GM11168 (cell line): ENCODE measurements around the gene ORC5.
"Not testable (repeated sequence)": the region's sequence is repeated elsewhere in the genome, so short reads cannot be mapped to it uniquely, and the experiment has no call there.

Experiments
- in situ Hi-C: fragments of 300-500 bp; cut with MboI; formaldehyde crosslinking; loops from one replicate; pipeline ENCODE4 v1.12.0; 2022; ENCODE audit warnings: low sequenced_read_pairs; ENCODE audit not compliant: unreplicated experiment

Gene ORC5

DNA sequence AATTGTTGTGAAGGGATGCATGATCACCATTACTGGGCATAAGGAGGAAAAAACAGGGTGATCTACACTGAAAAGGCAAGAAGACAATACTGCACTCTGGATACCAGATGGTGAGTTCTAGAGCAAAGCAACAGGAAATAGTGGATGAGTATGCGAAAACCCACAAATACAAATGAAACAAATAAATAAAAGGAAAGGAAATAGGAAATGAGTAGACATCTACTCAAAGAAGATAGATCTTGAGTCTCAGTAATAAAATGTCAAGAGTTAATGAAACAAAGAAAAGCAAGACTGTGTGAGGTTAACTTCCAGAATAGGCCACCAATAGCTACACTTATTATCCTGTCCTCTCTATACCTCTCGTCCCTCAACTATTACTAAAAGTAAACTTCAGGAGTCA, 11.7 kb downstream of the ORC5 start:
- in situ Hi-C loops, result no loop called here

DNA sequence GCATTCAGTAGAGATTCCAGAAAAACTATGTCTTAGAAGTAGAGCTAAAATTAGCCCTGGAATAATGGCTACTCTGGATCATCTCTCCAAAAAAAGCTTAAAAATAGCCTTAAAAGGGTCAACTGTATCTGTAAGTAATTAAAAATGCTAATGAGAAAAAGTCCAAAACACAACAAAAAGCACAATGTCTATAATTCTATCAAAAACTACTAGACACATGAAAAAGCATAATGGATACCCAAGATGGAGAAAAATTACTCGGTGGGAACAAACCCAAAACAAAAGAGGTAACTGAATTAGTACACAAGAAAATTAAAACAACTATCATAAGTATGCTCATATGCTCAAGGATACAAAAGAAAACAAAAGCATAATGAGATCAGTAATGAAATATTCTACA, 15.4 kb downstream of the ORC5 start:
- in situ Hi-C loops, result no loop called here

DNA sequence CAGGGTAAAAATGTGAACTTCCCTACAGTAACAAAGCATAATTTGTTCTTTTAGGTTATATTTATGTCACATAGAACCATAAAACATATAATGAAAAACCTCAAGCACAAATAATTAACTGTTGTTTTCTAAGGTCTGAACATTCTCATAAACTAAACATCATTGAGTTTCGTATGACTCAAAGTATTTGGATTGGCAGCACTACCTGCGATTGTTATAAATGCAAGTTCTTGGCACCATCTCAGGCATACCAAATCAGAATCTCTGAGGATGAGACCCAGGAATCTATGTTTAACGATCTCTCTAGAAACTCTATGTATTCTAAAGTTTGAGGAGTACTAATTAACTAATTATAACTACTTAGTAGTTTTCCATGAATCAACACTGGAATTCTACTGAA, 22.5 kb downstream of the ORC5 start:
- in situ Hi-C loops, result no loop called here

DNA sequence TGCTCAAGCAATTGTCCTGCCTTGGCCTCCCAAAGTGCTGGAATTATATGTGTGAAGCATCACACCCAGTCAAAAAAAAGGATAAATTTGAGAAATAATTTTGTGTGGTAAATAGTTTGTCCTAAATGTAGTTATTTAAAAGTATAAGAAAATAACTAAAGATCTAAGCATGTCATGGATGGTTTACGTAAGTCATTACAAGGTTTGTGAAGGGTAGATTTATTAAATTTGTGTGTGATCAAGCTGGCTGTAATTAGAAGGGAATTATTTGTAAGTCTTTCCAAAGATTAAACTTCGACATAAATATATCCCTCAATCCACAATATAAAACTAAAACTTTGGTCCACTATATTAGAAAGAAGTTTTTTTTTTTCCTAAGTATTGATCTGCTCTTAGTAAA, 28.6 kb downstream of the ORC5 start:
- in situ Hi-C loops, result no loop called here

GRCh38 chr7:104177565-104178083, 30.2 kb downstream of the ORC5 start:
- in situ Hi-C loops, result not testable (repeated sequence)

DNA sequence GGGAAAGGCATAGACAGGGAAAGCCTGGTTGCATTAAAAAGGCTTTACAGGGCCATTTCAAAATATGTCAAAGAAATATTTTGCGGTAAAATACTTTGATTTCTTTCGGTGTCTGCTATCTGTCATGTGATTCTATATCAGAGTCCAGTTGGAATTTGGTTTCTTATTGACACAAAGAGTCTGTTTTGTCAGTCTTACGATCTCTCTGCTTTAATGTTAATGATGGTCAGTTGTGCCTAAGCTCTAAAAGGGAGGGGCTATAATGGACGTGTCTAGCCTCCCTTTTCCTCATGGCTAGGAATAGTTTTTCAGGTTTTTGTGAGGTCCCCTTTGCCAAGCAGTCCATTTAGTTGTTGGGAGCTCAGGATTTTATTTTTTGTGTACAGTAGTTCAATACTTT, 31.5 kb downstream of the ORC5 start:
- in situ Hi-C loops, result no loop called here

GRCh38 chr7:104175361-104175984, 32.3 kb downstream of the ORC5 start:
- in situ Hi-C loops, result no loop called here

DNA sequence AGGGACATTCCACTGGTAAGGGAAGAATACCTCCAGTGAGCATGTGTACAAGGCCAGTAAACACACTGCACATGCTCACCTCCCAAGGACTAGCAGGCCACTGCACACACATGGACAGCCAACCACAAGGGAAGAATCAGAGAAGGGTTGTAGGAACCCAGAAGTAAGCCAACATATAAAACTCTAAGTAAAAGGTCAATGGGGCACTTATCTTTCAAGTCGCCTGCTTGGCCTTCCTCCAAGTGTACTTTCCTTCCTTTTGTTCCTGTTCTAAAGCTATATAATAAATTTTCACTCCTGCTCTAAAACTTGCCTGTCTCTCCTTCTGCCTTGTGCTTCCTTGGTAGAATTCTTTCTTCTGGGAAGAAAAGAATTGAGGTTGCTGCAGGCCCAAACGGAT, 33.0 kb downstream of the ORC5 start:
- in situ Hi-C loops, result loop anchor here (25.0 kb wide), 1 partner anchor 587 kb away; no protein-coding TSS in a partner anchor

DNA sequence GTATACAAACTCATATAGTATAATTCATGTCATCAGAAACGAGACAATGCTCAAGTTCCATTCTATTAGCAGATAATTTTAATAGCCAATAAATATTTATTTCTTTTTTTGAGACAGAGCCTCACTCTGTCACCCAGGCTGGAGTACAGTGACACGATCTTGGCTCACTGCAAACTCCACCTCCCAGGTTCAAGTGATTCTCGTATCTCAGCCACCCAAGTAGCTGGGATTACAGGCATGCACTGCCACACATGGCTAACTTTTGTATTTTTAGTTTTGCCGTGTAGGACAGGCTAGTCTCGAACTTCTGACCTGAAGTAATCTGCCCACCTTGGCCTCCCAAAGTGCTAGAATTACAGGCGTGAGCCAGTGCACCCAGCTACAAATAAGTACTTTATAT, 45.7 kb downstream of the ORC5 start:
- in situ Hi-C loops, result loop anchor here (25.0 kb wide), 1 partner anchor 575 kb away; no protein-coding TSS in a partner anchor

DNA sequence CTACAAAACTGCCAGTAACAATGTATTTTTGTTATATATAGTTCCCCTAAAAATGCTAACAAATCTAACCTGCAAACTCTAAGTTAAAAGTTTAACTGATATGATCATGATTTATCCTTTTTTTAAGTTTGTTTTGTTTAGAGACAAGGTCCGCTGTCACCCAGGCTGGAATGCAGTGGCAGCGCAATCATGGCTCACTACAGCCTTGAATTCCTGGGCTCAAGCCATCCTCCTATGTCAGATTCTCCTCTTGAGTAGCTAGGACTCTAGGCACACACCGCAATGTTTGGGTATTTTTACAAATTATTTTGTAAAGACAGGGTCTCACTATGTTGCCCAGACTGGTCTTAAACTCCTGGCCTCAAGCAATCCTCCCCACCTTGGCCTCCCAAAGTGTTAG, 46.6 kb downstream of the ORC5 start:
- in situ Hi-C loops, result loop anchor here (25.0 kb wide), 1 partner anchor 574 kb away; no protein-coding TSS in a partner anchor

DNA sequence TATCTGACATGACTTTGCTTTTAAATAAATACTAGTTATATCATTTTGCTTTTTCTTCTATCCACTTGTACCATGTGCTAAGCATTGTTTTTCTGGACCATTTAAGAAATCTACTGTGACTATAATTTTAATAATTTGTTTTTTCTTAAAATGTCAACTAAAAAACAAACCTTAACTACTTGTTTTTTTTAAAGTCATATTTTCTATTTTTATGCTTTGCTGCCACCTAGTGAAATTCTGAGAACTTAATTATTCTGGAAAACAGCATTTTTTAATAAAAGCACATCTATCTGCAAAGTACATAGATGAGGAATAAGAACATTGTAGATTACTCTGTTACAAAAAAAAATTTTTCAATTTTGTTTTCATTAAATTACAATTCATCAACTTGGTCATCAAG, 47.4 kb downstream of the ORC5 start:
- in situ Hi-C loops, result loop anchor here (25.0 kb wide), 1 partner anchor 573 kb away; no protein-coding TSS in a partner anchor

GRCh38 chr7:104156842-104157277, 51.0 kb downstream of the ORC5 start:
- in situ Hi-C loops, result loop anchor here (25.0 kb wide), 1 partner anchor 570 kb away; no protein-coding TSS in a partner anchor

DNA sequence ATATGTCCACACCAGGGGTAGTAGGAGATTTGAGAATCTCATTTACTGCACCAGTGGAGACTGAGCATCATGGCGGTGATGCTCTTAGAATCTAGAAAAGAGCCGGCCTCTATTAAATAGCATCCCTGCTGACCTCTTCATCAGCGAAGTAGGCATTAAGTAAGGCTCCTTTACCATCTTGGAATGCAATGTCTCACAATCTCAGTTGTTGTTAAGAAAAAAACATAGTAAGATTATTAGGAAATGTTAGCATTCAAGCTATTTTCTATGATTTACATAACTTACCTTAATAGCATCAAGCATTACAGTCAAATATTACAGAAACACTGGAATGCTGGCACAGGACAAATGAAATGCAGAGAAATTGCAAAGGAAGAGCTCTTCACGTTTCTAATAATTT, 54.5 kb downstream of the ORC5 start:
- in situ Hi-C loops, result loop anchor here (25.0 kb wide), 1 partner anchor 566 kb away; no protein-coding TSS in a partner anchor

- in situ Hi-C loops, result loop anchor here (25.0 kb wide), 1 partner anchor 565 kb away; no protein-coding TSS in a partner anchor
Measured at GRCh38 chr7:104152468-104152867, 55.3 kb downstream of the ORC5 start.

DNA sequence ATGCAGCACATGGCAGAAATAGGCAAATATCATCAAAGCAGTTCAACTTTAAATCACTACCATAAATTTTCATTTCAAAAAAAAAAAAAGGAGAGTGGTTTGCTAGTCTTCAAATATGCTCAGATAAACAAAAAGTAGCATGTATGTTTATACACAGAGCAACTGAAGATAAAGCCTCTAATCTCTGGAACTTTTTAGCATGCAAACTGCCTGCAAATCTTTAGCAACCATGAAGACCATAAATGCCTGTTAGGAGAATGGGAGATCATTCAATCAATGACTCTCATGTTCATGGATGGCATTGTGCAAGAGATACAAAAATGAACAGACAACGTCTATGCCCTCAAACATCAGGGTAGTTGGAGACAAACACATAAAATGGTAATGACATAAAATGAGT, 57.3 kb downstream of the ORC5 start:
- in situ Hi-C loops, result loop anchor here (25.0 kb wide), 1 partner anchor 563 kb away; no protein-coding TSS in a partner anchor

GRCh38 chr7:104149822-104150221, 58.0 kb downstream of the ORC5 start:
- in situ Hi-C loops, result loop anchor here (25.0 kb wide), 1 partner anchor 563 kb away; no protein-coding TSS in a partner anchor

DNA sequence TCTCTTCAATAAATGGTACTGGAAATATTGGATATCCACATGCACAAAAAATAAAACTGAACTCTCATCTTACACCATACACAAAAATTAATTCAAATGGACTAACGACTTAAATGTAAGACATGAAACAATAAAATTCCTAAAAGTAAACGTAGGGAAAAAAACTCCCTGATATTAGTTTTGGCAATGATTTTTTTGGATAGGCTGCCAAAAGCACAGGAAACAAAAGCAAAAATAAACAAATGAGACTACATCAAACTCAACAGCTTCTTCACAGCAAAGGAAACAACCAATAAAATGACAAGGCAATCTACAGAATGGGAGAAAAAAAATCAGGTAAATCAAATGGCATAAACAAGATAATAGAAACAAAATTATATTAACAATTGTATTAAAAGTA, 65.7 kb downstream of the ORC5 start:
- in situ Hi-C loops, result no loop called here

DNA sequence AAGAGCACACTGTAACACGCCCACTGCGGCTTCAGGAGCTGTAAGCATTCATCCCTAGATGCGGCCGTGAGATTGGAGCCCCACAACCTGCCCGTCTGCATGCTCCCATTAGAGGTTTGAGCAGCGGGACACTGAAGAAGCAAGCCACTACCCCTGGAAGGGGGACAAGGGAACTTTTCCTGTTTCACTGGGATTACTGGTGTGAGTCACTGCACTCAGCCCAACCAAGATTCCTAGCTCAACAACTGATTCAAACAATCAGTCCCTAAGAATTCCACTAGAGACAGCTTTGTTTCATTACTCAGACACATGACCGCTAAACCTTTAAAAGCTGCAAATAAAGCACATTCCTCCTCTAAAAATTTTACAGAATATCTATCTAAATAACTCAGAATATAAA, 69.8 kb downstream of the ORC5 start:
- in situ Hi-C loops, result no loop called here

DNA sequence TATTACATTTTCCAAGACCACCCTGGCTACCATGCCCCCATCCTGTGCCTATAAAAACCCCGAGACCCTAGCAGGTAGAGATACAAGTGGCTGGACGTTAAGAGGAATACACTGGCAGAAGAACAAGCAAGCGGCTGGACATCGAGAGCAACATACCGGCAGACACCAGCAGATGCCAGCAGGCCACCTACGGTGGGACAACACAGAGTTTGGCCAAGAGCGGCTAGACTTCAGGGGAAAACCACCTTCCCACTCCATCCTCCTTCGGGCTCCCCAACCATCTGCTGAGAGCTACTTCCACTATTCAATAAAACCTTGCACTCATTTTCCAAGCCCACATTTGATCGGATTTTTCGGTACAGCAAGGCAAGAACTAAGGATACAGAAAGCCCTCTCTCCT, 70.3 kb downstream of the ORC5 start:
- in situ Hi-C loops, result no loop called here

GRCh38 chr7:104136981-104137380, 70.8 kb downstream of the ORC5 start:
- in situ Hi-C loops, result no loop called here

- in situ Hi-C loops, result no loop called here
Measured at GRCh38 chr7:104136561-104136960, 71.3 kb downstream of the ORC5 start.
